CD4-positive, alpha-beta T cell treated with Interleukin-15 for 4 hours (primary cell): ENCODE measurements around the gene HSD11B1.
"Not testable (repeated sequence)": the region's sequence is repeated elsewhere in the genome, so short reads cannot be mapped to it uniquely, and the experiment has no call there.

ENCODE experiments used
- DNase-seq: peaks from one replicate; pipeline ENCODE4 v3.0.0-alpha.2; 2020; ENCODE audit warnings: low spot score

Gene HSD11B1

DNA sequence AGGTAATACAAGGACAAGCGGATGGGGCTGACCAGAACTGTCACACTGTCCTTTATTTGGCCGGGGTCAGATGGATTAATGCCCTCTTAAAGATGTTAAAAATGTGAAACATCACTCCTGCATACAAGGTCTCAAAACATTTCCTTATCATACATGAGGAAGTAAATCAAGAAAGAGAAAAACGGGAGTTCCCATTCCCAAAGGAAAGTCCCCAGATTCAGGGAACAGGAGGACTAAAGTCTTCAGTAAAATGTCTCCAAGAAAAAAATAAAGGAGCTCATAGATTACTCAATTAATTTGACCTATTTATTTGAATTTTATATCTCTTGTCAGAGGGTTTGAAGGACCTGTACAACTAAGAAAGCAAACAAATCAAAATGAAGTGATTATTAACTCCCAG is 13.4 kb upstream of the HSD11B1 start:
- no peak for DNase-seq

- no peak for DNase-seq
Measured at GRCh38 chr1:209692296-209692695, 12.3 kb upstream of the HSD11B1 start.

DNA sequence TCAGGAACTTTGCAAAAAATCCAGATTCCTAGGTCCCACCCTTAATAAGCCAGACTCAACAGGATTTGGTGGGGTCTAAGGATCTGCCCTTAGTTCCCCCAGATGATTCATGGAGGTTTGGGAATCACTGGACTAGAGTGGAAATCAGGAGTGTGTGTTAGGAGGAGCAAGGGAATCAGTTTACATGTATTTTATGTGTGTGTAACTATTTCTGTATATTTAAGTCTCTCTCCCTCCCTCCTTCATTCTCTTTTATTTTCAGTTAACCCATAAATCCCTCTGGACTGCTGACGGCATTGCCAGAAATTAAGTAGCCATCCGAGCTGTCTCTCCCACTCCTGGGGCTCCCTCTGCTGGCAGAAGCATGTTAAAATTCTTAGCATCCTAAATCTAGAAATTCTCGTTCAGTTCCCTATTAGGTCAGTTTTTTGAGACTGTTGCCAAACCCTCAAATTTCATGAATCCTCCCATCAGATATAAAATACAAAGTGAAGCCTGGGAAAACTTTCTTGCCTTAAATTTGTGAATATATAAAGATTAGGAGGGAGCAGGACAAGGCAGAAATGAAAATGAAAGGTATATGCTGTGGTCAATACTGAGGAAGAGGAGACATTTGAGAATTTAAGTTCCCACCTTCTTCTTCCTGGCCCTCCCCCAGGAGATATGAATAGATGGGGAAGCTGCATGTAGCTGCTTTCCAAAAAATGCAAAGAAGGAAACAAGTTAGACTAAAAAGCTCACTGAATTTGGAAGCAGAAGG is 11.7 kb upstream of the HSD11B1 start:
- DNase-seq = peak; percentile 74

GRCh38 chr1:209696673-209697072 is 8.0 kb upstream of the HSD11B1 start:
- no peak for DNase-seq

DNA sequence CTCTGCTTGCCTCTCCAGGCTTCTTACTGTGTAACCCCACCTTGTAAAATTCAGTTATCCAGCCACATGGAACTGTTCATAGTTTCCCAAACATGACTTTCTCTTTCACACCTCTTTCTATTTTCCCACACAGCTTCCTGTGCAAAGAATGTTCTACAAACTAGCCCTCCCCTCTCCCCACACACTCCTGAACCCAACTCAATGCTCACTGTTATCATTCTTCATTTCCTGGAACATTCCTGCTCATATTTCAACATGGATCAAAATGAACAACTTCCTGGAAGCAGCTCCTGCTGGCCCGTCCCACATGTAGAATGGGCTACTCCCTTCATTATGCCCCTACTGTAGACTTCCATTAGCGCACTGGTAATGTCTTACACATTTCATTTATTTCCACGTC is 7.5 kb upstream of the HSD11B1 start:
- DNase-seq = no peak

- not testable (repeated sequence) for DNase-seq
Measured at GRCh38 chr1:209700686-209701085, 4.0 kb upstream of the HSD11B1 start.

DNA sequence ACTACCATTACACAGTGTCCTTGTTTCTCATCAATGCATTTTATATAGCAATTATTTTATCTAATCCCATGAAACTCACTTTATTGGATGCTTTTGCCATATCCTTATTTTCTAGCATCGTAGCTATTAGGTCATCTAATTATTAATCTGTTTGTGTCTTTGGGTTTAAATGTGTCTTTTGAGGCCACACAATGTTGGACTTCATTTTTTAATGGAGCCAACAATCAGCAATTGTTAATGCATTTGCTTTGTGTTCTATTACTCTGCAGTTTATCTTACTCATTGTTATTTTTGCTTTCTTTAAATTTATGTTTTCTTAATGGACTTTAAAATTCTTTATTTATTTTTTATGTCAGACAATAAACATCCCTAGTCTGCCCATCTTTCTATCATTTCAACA is 1.8 kb upstream of the HSD11B1 start:
- DNase-seq = no peak

- no peak for DNase-seq
Measured at GRCh38 chr1:209703834-209704504, 677 bp upstream of the HSD11B1 start.

GRCh38 chr1:209705033-209705598 is 470 bp downstream of the HSD11B1 start:
- DNase-seq = no peak

DNA sequence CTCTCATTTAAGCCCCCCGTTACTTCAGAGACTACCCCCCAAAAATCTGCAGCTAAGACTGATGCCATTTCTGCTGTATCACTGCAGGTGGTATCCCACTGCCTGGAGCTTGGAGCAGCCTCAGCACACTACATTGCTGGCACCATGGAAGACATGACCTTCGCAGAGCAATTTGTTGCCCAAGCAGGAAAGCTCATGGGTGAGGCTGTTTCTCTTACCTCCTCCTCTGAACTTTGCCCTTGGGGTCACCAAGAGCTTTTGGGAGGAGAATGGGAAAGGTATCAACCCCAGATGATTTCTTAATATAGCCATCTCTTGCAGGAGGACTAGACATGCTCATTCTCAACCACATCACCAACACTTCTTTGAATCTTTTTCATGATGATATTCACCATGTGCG is 2.0 kb downstream of the HSD11B1 start:
- no peak for DNase-seq

- DNase-seq = no peak
Measured at GRCh38 chr1:209707308-209707707, 2.7 kb downstream of the HSD11B1 start.

GRCh38 chr1:209708297-209708696 is 3.7 kb downstream of the HSD11B1 start:
- no peak for DNase-seq

GRCh38 chr1:209710093-209710492 is 5.4 kb downstream of the HSD11B1 start:
- no peak for DNase-seq

DNA sequence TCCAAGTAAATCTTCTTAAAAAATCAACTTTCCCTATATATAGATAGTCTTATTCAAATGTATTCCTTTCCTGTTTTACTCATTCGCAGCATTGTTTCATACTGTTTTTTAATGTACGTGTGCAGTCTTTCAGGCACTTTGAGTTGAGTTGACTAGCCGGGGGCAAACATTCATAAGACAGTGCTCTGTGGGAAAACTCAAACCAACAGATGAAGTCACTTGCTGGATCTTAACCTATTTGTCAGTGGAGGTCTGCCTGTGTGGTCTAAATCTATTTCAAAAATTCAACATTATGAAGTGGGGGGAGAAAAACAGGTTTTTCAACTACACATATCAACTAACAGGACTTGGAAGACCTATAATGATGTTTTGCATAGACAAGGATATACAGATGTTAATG is 6.2 kb downstream of the HSD11B1 start:
- no peak for DNase-seq

DNA sequence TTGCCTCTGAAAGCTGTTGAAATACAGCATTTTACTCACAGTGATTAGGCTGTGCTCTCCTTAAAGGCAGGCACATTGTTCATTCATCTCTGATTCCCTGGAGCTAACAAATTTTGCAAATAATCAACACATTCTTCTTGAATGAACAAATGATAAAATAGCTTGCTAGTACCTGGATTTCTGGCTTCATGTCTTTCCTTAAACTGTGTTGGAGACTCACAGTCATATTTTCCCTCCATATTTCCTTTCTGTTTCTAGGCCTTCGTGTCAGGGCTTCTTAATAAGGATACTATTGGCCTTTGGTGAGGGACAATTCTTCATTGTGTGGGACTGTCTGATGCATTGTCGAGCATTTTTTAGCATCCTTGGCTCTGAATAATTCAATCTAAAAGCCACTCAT is 9.7 kb downstream of the HSD11B1 start:
- DNase-seq = no peak

DNA sequence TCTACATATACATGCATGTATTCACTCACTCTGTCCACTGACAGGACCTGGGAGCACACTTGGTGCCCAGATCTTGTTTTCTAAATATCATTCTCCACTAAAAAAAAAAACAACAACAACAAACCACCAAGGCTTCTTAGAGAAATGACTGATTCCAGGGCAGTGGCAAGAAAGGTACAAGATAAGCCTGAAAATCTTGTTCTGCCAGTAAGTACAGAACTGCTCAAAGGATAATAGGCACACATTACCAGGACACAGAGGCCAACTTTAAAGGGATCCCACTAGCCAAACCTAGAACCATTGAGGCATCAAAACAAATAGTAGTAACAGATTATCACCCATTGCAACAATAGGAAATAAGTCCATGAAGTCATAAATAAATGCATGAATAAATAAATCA is 10.7 kb downstream of the HSD11B1 start:
- DNase-seq = no peak

- DNase-seq = no peak
Measured at GRCh38 chr1:209717818-209718217, 13.2 kb downstream of the HSD11B1 start.

DNA sequence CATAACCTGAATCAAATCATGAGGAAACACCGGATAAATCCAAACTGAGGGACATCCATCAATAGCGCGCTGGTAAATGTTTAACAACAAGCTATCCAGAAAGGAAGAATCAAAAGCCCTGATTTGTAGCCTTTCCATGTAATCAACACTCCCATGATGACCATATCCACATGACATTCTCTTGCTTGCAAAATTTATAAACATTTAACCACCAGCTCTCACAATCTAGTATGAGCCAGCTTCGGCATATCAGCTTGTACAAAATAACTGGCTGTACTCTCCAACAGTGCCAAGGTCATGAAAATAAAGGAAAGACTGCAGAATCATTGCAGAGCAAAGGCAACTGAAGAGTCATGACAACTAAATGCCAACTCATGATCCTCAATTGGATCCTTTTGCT is 15.7 kb downstream of the HSD11B1 start:
- DNase-seq = no peak

DNA sequence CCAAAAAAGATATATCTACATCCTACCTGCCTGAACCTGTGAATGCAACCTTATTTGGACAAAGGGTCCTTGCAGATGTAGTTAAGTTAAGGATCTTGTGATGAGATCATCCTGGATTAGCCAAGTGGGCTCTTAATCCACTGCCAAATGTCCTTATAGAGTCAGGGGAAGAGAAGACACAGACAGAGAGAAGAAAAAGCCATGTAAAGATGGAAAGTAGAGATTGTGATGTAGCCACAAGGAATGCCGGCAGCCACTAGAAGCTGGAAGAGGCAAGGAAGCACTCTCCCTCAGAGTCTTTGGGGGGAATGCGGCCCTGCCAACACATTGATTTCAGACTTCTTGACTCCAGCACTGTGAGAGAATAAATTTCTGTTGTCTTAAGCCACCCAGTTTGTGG is 16.2 kb downstream of the HSD11B1 start:
- DNase-seq = no peak

- no peak for DNase-seq
Measured at GRCh38 chr1:209721323-209721722, 16.7 kb downstream of the HSD11B1 start.

GRCh38 chr1:209723265-209723664 is 18.6 kb downstream of the HSD11B1 start:
- no peak for DNase-seq

DNA sequence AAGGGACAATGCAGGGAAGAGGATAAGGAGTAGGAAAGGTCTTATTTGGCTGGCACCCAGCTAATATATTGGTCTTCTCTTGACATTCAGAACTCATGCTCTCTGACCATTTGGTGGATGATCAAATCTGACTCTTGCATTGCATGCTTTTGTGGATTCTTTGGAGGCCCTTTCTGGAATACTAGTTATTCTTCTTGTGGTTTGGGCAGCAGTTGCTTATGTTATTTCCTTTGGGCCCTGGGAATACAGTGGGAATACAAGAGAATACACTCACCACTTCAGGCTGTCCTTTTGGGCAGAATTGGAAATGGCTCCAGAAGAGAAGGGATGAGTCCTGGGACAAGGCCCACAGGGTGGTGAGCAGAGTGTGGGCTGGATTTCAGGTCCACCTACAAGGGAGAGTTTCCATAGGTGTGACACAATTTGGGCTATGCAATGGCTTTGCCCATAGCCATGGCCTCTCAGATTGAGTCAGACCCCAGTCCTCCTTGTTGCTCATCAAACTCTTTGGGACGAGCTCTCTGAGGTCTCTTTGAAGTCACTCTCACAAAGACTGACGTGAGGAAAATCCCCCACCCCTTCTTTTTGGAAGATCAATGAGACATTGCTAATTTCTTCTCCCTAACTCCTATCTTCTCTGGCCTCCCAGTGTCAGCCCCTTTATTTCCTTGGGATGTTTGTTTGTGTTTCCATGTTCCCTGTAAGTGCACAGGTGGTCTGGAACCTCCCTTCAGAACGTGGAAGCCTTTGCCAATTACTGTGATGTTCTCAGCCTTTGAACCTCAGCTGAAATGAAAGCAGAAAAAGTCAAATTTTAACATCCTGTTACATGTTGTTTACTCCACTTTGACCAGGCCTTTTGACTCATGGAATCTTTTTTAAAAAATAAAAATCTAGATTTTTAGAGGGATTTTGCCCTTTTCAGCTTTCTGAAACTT is 19.4 kb downstream of the HSD11B1 start:
- DNase-seq = no peak
